ENCODE results near the gene PPIP5K1.

GRCh38 chr15:43519196-43519595 lies 70.8 kb downstream of the PPIP5K1 start:
- TF ChIP-seq CTCF (IDR thresholded peaks at IDR 0.05) (no peak), POLR2A (IDR thresholded peaks at IDR 0.05) (no peak)

All from ovary (tissue), 3 donors.